ENCODE data around the gene PHEX.

Gene PHEX

GRCh38 chrX:22135171-22135711 is 103.1 kb downstream of the PHEX start:
- Histone ChIP-seq H3K27ac (ENCODE audit: low read length) (no peak overlapping the region), H3K27me3 (ENCODE audit: low read depth, low read length) (no peaks in the 10 kb centered on the region), H3K9me3 (ENCODE audit: insufficient read depth, low read length) (no peaks in the 10 kb centered on the region), H3K79me2 (ENCODE audit: low read length) (no peaks in the 10 kb centered on the region), H3K4me1 (ENCODE audit: low read length) (peaks cover 12% of the 10 kb centered on the region), H3K36me3 (replicated peaks; ENCODE audit: low read depth, low read length) (no peaks in the 10 kb centered on the region), H3K4me3 (ENCODE audit: low read length) (no peak overlapping the region), H3K9ac (ENCODE audit: low read length) (no peak overlapping the region), H2AFZ (ENCODE audit: low read depth, low read length) (no peak overlapping the region), H3K4me2 (ENCODE audit: low read length) (no peak overlapping the region), H4K20me1 (ENCODE audit: insufficient read depth, low read length) (no peaks in the 10 kb centered on the region)
- TF ChIP-seq EZH2phosphoT487 (IDR thresholded peaks at IDR 0.05; ENCODE audit: low read depth) = no peak
- TF ChIP-seq CTCF (IDR thresholded peaks at IDR 0.05; ENCODE audit: low read depth, low read length) = no peak

- TF ChIP-seq EZH2phosphoT487 (IDR thresholded peaks at IDR 0.05; ENCODE audit: low read depth) (no peak), CTCF (IDR thresholded peaks at IDR 0.05; ENCODE audit: low read depth, low read length) (peak; percentile 65)
- H3K27ac ChIP-seq (ENCODE audit: low read length) = no peak overlapping the region
- peak overlapping the region; percentile 63 for H3K4me2 ChIP-seq (ENCODE audit: low read length)
Observed at GRCh38 chrX:22135994-22136684, 104.0 kb downstream of the PHEX start.

GRCh38 chrX:22136711-22137110 is 104.6 kb downstream of the PHEX start:
- Histone ChIP-seq H3K9me3 (ENCODE audit: insufficient read depth, low read length) (no peaks in the 10 kb centered on the region), H3K27ac (ENCODE audit: low read length) (no peak overlapping the region), H4K20me1 (ENCODE audit: insufficient read depth, low read length) (no peaks in the 10 kb centered on the region), H3K36me3 (replicated peaks; ENCODE audit: low read depth, low read length) (no peaks in the 10 kb centered on the region), H2AFZ (ENCODE audit: low read depth, low read length) (peak overlapping the region; percentile 72; the same call in 1 of the 2 replicates), H3K9ac (ENCODE audit: low read length) (no peak overlapping the region), H3K27me3 (ENCODE audit: low read depth, low read length) (no peaks in the 10 kb centered on the region), H3K4me3 (ENCODE audit: low read length) (no peak overlapping the region), H3K79me2 (ENCODE audit: low read length) (no peaks in the 10 kb centered on the region), H3K4me2 (ENCODE audit: low read length) (peak overlapping the region; percentile 63), H3K4me1 (ENCODE audit: low read length) (peaks cover 12% of the 10 kb centered on the region)
- TF ChIP-seq CTCF (IDR thresholded peaks at IDR 0.05; ENCODE audit: low read depth, low read length) = no peak
- no peak for TF ChIP-seq EZH2phosphoT487 (IDR thresholded peaks at IDR 0.05; ENCODE audit: low read depth)

More at GRCh38 chrX:22135994-22136684, 104.0 kb downstream of the PHEX start:
- Histone ChIP-seq H3K36me3 (replicated peaks; ENCODE audit: low read depth, low read length) (no peaks in the 10 kb centered on the region), H3K4me1 (ENCODE audit: low read length) (peaks cover 12% of the 10 kb centered on the region), H4K20me1 (ENCODE audit: insufficient read depth, low read length) (no peaks in the 10 kb centered on the region), H2AFZ (ENCODE audit: low read depth, low read length) (peak overlapping the region; percentile 72; the same call in 1 of the 2 replicates), H3K4me3 (ENCODE audit: low read length) (peak overlapping the region; percentile 54), H3K79me2 (ENCODE audit: low read length) (no peaks in the 10 kb centered on the region), H3K9me3 (ENCODE audit: insufficient read depth, low read length) (no peaks in the 10 kb centered on the region), H3K27me3 (ENCODE audit: low read depth, low read length) (no peaks in the 10 kb centered on the region), H3K9ac (ENCODE audit: low read length) (no peak overlapping the region)

GRCh38 chrX:22139822-22140221 is 107.7 kb downstream of the PHEX start:
- peaks cover 12% of the 10 kb centered on the region for H3K4me1 ChIP-seq (ENCODE audit: low read length)
- H3K4me3 ChIP-seq (ENCODE audit: low read length) = no peak overlapping the region
- no peak overlapping the region for H3K27ac ChIP-seq (ENCODE audit: low read length)
- H3K9me3 ChIP-seq (ENCODE audit: insufficient read depth, low read length) = no peaks in the 10 kb centered on the region
- no peaks in the 10 kb centered on the region for H3K79me2 ChIP-seq (ENCODE audit: low read length)
- H4K20me1 ChIP-seq (ENCODE audit: insufficient read depth, low read length) = no peaks in the 10 kb centered on the region
- H3K4me2 ChIP-seq (ENCODE audit: low read length) = no peak overlapping the region
- TF ChIP-seq EZH2phosphoT487 (IDR thresholded peaks at IDR 0.05; ENCODE audit: low read depth) = no peak
- TF ChIP-seq CTCF (IDR thresholded peaks at IDR 0.05; ENCODE audit: low read depth, low read length) = no peak
- no peak overlapping the region for H3K9ac ChIP-seq (ENCODE audit: low read length)
- H2AFZ ChIP-seq (ENCODE audit: low read depth, low read length) = no peak overlapping the region
- no peaks in the 10 kb centered on the region for H3K36me3 ChIP-seq (replicated peaks; ENCODE audit: low read depth, low read length)
- H3K27me3 ChIP-seq (ENCODE audit: low read depth, low read length) = no peaks in the 10 kb centered on the region

Measured in OCI-LY3 (cell line).